Fibroblast of the aortic adventitia (primary cell): ENCODE results near the gene SIGLEC12. TPM values are rescaled to one million over a fixed set of nuclear protein-coding genes. Genes with fewer than 3 reads are reported as not detected.
A peak's percentile ranks its signal among the peaks of the same experiment; 100 is the strongest.

Experiments used
- DNase-seq: peaks from one replicate; pipeline ENCODE4 v3.0.0-alpha.2; 2010; ENCODE audit warnings: low read depth
- H3K4me3 ChIP-seq: 2 replicates; pipeline ENCODE4 v1.5.1; 2011; ENCODE audit warnings: low read depth, mild to moderate bottlenecking, control low read depth, low read length, moderate library complexity
- CTCF ChIP-seq: IDR thresholded peaks from 2 replicates; pipeline ENCODE4 v1.5.1; 2011; ENCODE audit warnings: mild to moderate bottlenecking, low read length, control low read depth, inconsistent platforms; ENCODE audit not compliant: insufficient read depth
- total RNA-seq: library from RNA; depleted of rRNA; stranded (reverse); fragments of >200 nt; gene quantifications from 2 replicates; pipeline ENCODE4 v1.2.3, GENCODE V29; 2012; ENCODE audit warnings: low replicate concordance

The SIGLEC12 gene
- total RNA-seq, 1 donor, result not detected

GRCh38 chr19:51476164-51476563 lies 25.4 kb downstream of the SIGLEC12 start:
- no peak for TF ChIP-seq CTCF
- no peak overlapping the region for H3K4me3 ChIP-seq
- no peak for DNase-seq

GRCh38 chr19:51473009-51473707 lies 28.4 kb downstream of the SIGLEC12 start:
- DNase-seq, result peak; percentile 78
- H3K4me3 ChIP-seq, result no peak overlapping the region
- TF ChIP-seq CTCF, result peak; percentile 90

- no peak overlapping the region for H3K4me3 ChIP-seq
- no peak for DNase-seq
- TF ChIP-seq CTCF, result no peak
These were observed 29.0 kb downstream of the SIGLEC12 start for GRCh38 chr19:51472607-51473006.

GRCh38 chr19:51471527-51471926 lies 30.1 kb downstream of the SIGLEC12 start:
- DNase-seq, result no peak
- no peak for TF ChIP-seq CTCF
- H3K4me3 ChIP-seq, result no peak overlapping the region

GRCh38 chr19:51470966-51471365 lies 30.6 kb downstream of the SIGLEC12 start:
- no peak for TF ChIP-seq CTCF
- peak; percentile 23 for DNase-seq

GRCh38 chr19:51469629-51470028 lies 32.0 kb downstream of the SIGLEC12 start:
- H3K4me3 ChIP-seq, result no peak overlapping the region
- DNase-seq, result no peak
- TF ChIP-seq CTCF, result no peak

More at GRCh38 chr19:51470966-51471365, 30.6 kb downstream of the SIGLEC12 start:
- no peak overlapping the region for H3K4me3 ChIP-seq

- no peak for TF ChIP-seq CTCF
- H3K4me3 ChIP-seq, result no peak overlapping the region
- no peak for DNase-seq
These were observed 32.4 kb downstream of the SIGLEC12 start for GRCh38 chr19:51469162-51469561.
